K562 (cell line): Measurements from ENCODE around the gene ACKR2. TPM values are rescaled to one million over a fixed set of nuclear protein-coding genes. Genes with fewer than 3 reads are reported as not detected.
A peak's percentile ranks its signal among the peaks of the same experiment; 100 is the strongest.

Source experiments
- ATAC-seq: fragments of 200-7000 bp; cut with Tn5 transposase; 3 replicates; pipeline ENCODE4 v1.9.1; 2020; ENCODE audit warnings: moderate library complexity
- BruUV-seq: library from RNA; stranded (reverse); fragments of 400-500 nt; replicated peaks from 2 replicates; lab custom pipeline; 2021; lab: Mats Ljungman, UMichigan
- CTCF ChIA-PET: fragments of 300-600 bp; formaldehyde crosslinking; extraction: SDS; loops from one replicate; lab custom pipeline; 2021; ENCODE audit warnings: low intra/inter-chr PET ratio; lab: Yijun Ruan, JAX
- POLR2A ChIA-PET: fragments of 300-600, 350-650 bp; sonication (Branson Sonifier 250); formaldehyde crosslinking; extraction: SDS; loops from one replicate; lab custom pipeline; 2021; ENCODE audit warnings: antibody characterized with exemption, inconsistent platforms; lab: Yijun Ruan, JAX
- DNase-seq, 4 experiments: peaks; one replicate each; pipeline versions ENCODE4 v3.0.0 to v3.0.0-alpha.2; 2011 to 2018; ENCODE audit warnings: low spot score in 3 of 4, mixed read lengths in 3 of 4; ENCODE audit errors: extremely low read depth in 1 of 4
- FAIRE-seq: peaks from 2 replicates; lab custom pipeline; 2011; peaks lifted over from hg19 to GRCh38; lab: Jason Lieb, UNC
- H2AFZ ChIP-seq: 2 replicates; pipeline ENCODE4 v1.6.0; 2011; ENCODE audit warnings: low read depth, low read length, control low read depth, inconsistent platforms
- H3K27ac ChIP-seq: fragments of 200-600 bp; 3 replicates; pipeline ENCODE4 v1.8.0; 2011; ENCODE audit warnings: low read depth, mild to moderate bottlenecking, control low read depth, inconsistent platforms, low read length, moderate library complexity, mixed read lengths; ENCODE audit errors: extremely low read depth
- H3K27me3 ChIP-seq, 2 experiments: fragments of 300-600 bp in 1 of 2; 2 replicates in 1 of 2; 3 replicates in 1 of 2; pipeline versions ENCODE4 v1.6.0 to v1.8.0; 2011; ENCODE audit warnings: inconsistent platforms in 2 of 2, low read length in 2 of 2, mild to moderate bottlenecking in 1 of 2, mixed read lengths in 1 of 2, moderate library complexity in 1 of 2; ENCODE audit not compliant: control insufficient read depth in 2 of 2, insufficient read depth in 2 of 2
- H3K36me3 ChIP-seq: fragments of 300-600 bp; 3 replicates; pipeline ENCODE4 v1.8.0; 2011; ENCODE audit warnings: mild to moderate bottlenecking, low read length, inconsistent platforms; ENCODE audit not compliant: control insufficient read depth, insufficient read depth
- H3K4me1 ChIP-seq, 2 experiments: fragments of 200-600 bp in 1 of 2; replicated peaks in 1 of 2; 2 replicates in 1 of 2; 3 replicates in 1 of 2; pipeline versions ENCODE4 v1.5.1 to v1.8.0; 2011; ENCODE audit warnings: inconsistent platforms in 2 of 2, low read length in 2 of 2, mild to moderate bottlenecking in 1 of 2, mixed read lengths in 1 of 2, moderate library complexity in 1 of 2; ENCODE audit not compliant: control insufficient read depth in 2 of 2, insufficient read depth in 2 of 2
- H3K4me2 ChIP-seq: 2 replicates; pipeline ENCODE4 v1.6.1; 2011; ENCODE audit warnings: low read length, control low read depth, inconsistent platforms, mixed read lengths; ENCODE audit not compliant: insufficient read depth
- H3K4me3 ChIP-seq: fragments of 200-600 bp; sonication (generic), shearing (Covaris generic); 2 replicates; pipeline ENCODE4 v1.5.1; 2016; ENCODE audit warnings: control low read depth, inconsistent platforms
- H3K79me2 ChIP-seq: fragments of 200-600 bp; 3 replicates; pipeline ENCODE4 v1.8.0; 2011; ENCODE audit warnings: low read length, inconsistent platforms; ENCODE audit not compliant: control insufficient read depth, insufficient read depth
- H3K9ac ChIP-seq, 2 experiments: 2 replicates each; pipeline versions ENCODE4 v1.6.0 to v1.6.1; 2011; ENCODE audit warnings: low read depth in 2 of 2, low read length in 2 of 2, control low read depth in 1 of 2, inconsistent platforms in 1 of 2, mild to moderate bottlenecking in 1 of 2, mixed read lengths in 1 of 2; ENCODE audit not compliant: insufficient read depth in 1 of 2
- H3K9me1 ChIP-seq: one replicate; pipeline ENCODE4 v1.6.0; 2011; ENCODE audit warnings: inconsistent platforms, mild to moderate bottlenecking, low read length, moderate library complexity; ENCODE audit not compliant: control insufficient read depth, insufficient read depth
- H3K9me3 ChIP-seq: replicated peaks from 2 replicates; pipeline ENCODE4 v1.5.1; 2011; ENCODE audit warnings: low read depth, low read length, inconsistent platforms; ENCODE audit not compliant: control insufficient read depth, insufficient read depth
- H4K20me1 ChIP-seq: replicated peaks from 2 replicates; pipeline ENCODE4 v1.6.1; 2011; ENCODE audit warnings: low read length, inconsistent platforms, mixed read lengths; ENCODE audit not compliant: control insufficient read depth, insufficient read depth
- ARID2 ChIP-seq: fragments of 450-650 bp; IDR thresholded peaks from 2 replicates; pipeline ENCODE4 v1.6.1; 2017; ENCODE audit warnings: antibody characterized with exemption, mild to moderate bottlenecking
- CBX5 ChIP-seq: IDR thresholded peaks from 2 replicates; pipeline ENCODE4 v1.6.1; 2014; ENCODE audit warnings: low read depth, borderline replicate concordance
- CTCF ChIP-seq, 3 experiments: IDR thresholded peaks in 2 of 3; conservative IDR thresholded peaks in 1 of 3; 2 replicates each; pipeline ENCODE4 v1.5.1; 2011 to 2012; ENCODE audit warnings: low read length in 3 of 3, mild to moderate bottlenecking in 3 of 3, control low read depth in 2 of 3, improper control_type of control experiment in 1 of 3, inconsistent platforms in 1 of 3, low read depth in 1 of 3, mixed read lengths in 1 of 3, moderate library complexity in 1 of 3; ENCODE audit not compliant: insufficient read depth in 2 of 3
- CXXC5 ChIP-seq: fragments of 250-450 bp; sonication (Bioruptor Pico); IDR thresholded peaks from 2 replicates; pipeline ENCODE4 v1.8.0; 2022; ENCODE audit warnings: inconsistent platforms, mild to moderate bottlenecking, moderate library complexity
- ESRRA ChIP-seq: fragments of 450-650 bp; IDR thresholded peaks from 2 replicates; pipeline ENCODE4 v1.6.1; 2014; ENCODE audit warnings: low read depth, mild to moderate bottlenecking, moderate library complexity, borderline replicate concordance
- FOXA1 ChIP-seq: fragments of 450-650 bp; IDR thresholded peaks from 2 replicates; pipeline ENCODE4 v1.6.1; 2016; ENCODE audit warnings: mild to moderate bottlenecking, borderline replicate concordance
- HDGF ChIP-seq: fragments of 450-650 bp; IDR thresholded peaks from 2 replicates; pipeline ENCODE4 v1.6.1; 2016
- MCM5 ChIP-seq: fragments of 450-650 bp; IDR thresholded peaks from 2 replicates; pipeline ENCODE4 v1.6.1; 2016; ENCODE audit warnings: low read depth
- MYNN ChIP-seq, 2 experiments: sonication (generic); formaldehyde crosslinking in 1 of 2; IDR thresholded peaks; 2 replicates each; pipeline versions ENCODE4 v1.5.0 to v1.6.1; 2016 to 2020; ENCODE audit warnings: antibody characterized with exemption in 1 of 2, missing genetic modification reagents in 1 of 2
- POLR2AphosphoS5 ChIP-seq: IDR thresholded peaks from 2 replicates; pipeline ENCODE4 v1.6.1; 2011; ENCODE audit warnings: mild to moderate bottlenecking, low read depth, low read length, moderate library complexity; ENCODE audit not compliant: control insufficient read depth, insufficient read depth
- POLR2H ChIP-seq: IDR thresholded peaks from 2 replicates; pipeline ENCODE4 v1.6.1; 2016; ENCODE audit warnings: missing genetic modification characterization, low read depth, mild to moderate bottlenecking, control low read depth, missing compliant biosample characterization, moderate library complexity
- RAD21 ChIP-seq, 2 experiments: fragments of 250-450 bp in 1 of 2; fragments of 450-650 bp in 1 of 2; sonication (Bioruptor Pico) in 1 of 2; formaldehyde crosslinking in 1 of 2; IDR thresholded peaks in 1 of 2; conservative IDR thresholded peaks in 1 of 2; 2 replicates each; pipeline versions ENCODE4 v1.4.0 to v1.8.0; 2020 to 2022; ENCODE audit warnings: mild to moderate bottlenecking in 2 of 2, moderate library complexity in 1 of 2
- SMAD1 ChIP-seq: fragments of 150-350 bp; IDR thresholded peaks from 2 replicates; pipeline ENCODE4 v1.6.1; 2014; ENCODE audit warnings: low read length, low read depth; ENCODE audit not compliant: partially characterized antibody
- SMAD4 ChIP-seq: fragments of 250-450 bp; sonication (Bioruptor Pico); conservative IDR thresholded peaks from 2 replicates; pipeline ENCODE4 v1.8.0; 2021; ENCODE audit warnings: inconsistent platforms, mild to moderate bottlenecking, moderate library complexity
- SMC3 ChIP-seq: conservative IDR thresholded peaks from 2 replicates; pipeline ENCODE4 v1.6.1; 2011; ENCODE audit warnings: low read depth, low read length, improper control_type of control experiment; ENCODE audit not compliant: insufficient read depth
- XRCC5 ChIP-seq: fragments of 200-400 bp; formaldehyde crosslinking; IDR thresholded peaks from 2 replicates; pipeline ENCODE4 v1.6.1; 2017; ENCODE audit warnings: low read depth, mild to moderate bottlenecking, low read length
- ZBTB12 ChIP-seq: fragments of 250-450 bp; sonication (Bioruptor Pico); IDR thresholded peaks from 2 replicates; pipeline ENCODE4 v1.4.0; 2020
- ZNF232 ChIP-seq: sonication (generic); formaldehyde crosslinking; IDR thresholded peaks from 2 replicates; pipeline ENCODE4 v1.8.0; 2022; ENCODE audit warnings: mild to moderate bottlenecking, missing genetic modification reagents
- ZNF253 ChIP-seq: fragments of 250-450 bp; sonication (Bioruptor Pico); conservative IDR thresholded peaks from 2 replicates; pipeline ENCODE4 v1.6.1; 2021; ENCODE audit warnings: mild to moderate bottlenecking
- WGBS: fragments of 100-300 bp; shearing (Covaris generic); methylation state at CpG from one replicate; pipeline ENCODE4 v1.1.6; 2016; ENCODE audit warnings: low coverage, mixed read lengths; ENCODE audit not compliant: insufficient coverage; ENCODE audit errors: missing lambda C conversion rate; 5-methylcytosine and 5-hydroxymethylcytosine counted together
- in situ Hi-C: fragments of 300-500 bp; cut with MboI; formaldehyde crosslinking; loops from 4 replicates; pipeline ENCODE4 v1.15.0; 2018; ENCODE audit warnings: inconsistent platforms, mixed read lengths
- intact Hi-C: fragments of 100-400 bp; cut with micrococcal nuclease; formaldehyde crosslinking; loops from 2 replicates; pipeline ENCODE4 v1.14.2; 2022
- polyA plus RNA-seq, 8 experiments: library from polyadenylated mRNA; depleted of rRNA in 4 of 8; stranded (reverse) in 5 of 8; unstranded in 3 of 8; fragments of >200 nt; fragmentation: Nextera tagmentation in 2 of 8; fragmentation: Illumina TruSeq in 1 of 8; extraction: Ambion mirVana in 2 of 8; extraction: Trizol in 1 of 8; gene quantifications; 2 replicates each; pipeline versions ENCODE4 v1.2.1 to v1.2.3, GENCODE V29; 2011 to 2014; ENCODE audit warnings: inconsistent platforms in 1 of 8, missing spikeins in 1 of 8
- total RNA-seq, 7 experiments: library from RNA; depleted of rRNA in 6 of 7; stranded (reverse); fragments of >200 nt in 6 of 7; fragmentation: Illumina TruSeq in 2 of 7; extraction: Trizol in 2 of 7; gene quantifications; 2 replicates each; pipeline versions ENCODE4 v1.2.1 to v1.2.3, GENCODE V29; 2011 to 2021; ENCODE audit warnings: low replicate concordance in 1 of 7

ACKR2 gene
- total and polyA plus RNA-seq, 9 of the 15 experiments (the other 6 are each of a cell fraction or from before 2014, with no cell fraction given): 0.03 to 0.69 (median 0.25) TPM; not detected in 1

DNA sequence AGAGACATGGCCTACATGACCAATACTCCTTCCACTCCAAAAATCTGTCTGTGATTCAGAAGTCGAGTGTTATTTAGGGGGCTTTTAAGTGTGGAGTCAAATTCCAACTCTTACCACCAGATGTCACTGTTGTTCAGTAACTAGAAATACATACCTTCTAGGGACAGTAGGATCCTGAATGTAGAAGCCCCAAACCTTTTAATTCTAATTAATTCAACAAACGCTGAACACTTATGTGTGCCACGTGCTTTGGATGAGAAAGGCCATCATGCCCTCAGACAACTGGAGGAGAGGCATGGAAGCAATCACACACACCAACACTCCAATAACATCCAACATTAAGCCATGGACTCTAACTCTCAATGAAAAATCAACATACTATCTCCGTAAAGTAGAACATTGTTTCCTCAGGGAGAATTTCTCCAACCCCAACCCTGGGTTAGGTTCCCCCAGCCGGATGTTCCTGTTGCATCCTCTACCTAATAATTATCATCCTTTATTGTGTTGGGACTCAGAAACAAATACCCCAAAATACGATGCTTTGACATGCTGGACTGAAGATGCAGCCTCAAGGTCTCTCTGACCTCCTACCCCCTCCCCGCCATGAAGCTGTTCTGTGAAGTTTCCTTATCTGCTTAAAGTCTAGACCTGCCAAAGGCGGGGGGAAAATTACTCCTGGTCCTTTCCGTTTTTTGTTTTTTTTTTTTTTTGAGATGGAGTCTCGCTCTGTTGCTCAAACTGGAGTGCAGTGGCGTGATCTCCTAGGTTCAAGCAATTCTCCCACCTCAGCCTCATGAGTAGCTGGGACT lies 28.1 kb upstream of the ACKR2 start:
- Histone ChIP-seq H4K20me1 (peaks cover 3% of the 10 kb centered on the region; the same call in 1 of the 2 replicates), H3K79me2 (no peaks in the 10 kb centered on the region), H2AFZ (no peak overlapping the region), H3K9me1 (no peaks in the 10 kb centered on the region), H3K4me2 (no peak overlapping the region), H3K9me3 (no peaks in the 10 kb centered on the region), H3K27ac (no peak overlapping the region), H3K27me3 (no peaks in the 10 kb centered on the region), H3K36me3 (peaks cover 53% of the 10 kb centered on the region), H3K4me1 (peaks cover 4 to 6% of the 10 kb centered on the region in 2 experiments; a peak in 2 of 5 replicates), H3K4me3 (no peak overlapping the region), H3K9ac (no peak overlapping the region)
- peak; percentile 86 for FAIRE-seq
- ChIA-PET CTCF (interaction anchor here (0.6 to 3.6 kb wide), 12 partner anchors 26 to 181 kb away, joined by 3 to 61 read pairs (median 4); no protein-coding TSS in a partner anchor), POLR2A (interaction anchor here (0.6 kb wide), 1 partner anchor 36 kb away, joined by 4 read pairs; no protein-coding TSS in a partner anchor)
- ATAC-seq: peak; percentile 95
- no TSS peak for BruUV-seq
- in situ Hi-C loops (loop anchor here (5.0 kb wide), 2 partner anchors 46 to 96 kb away; partner anchors contain the start of gene CYP8B1), intact Hi-C loops (loop anchor here (1.0 to 2.0 kb wide), 4 partner anchors 38 to 100 kb away; no protein-coding TSS in a partner anchor)
- WGBS: 32% methylated on average over 9 of the region's 11 CpGs
- DNase-seq: peak; percentile 61 to 81 (median 70)
- TF ChIP-seq CTCF (IDR thresholded peaks at IDR 0.05 in 2 of 3, conservative IDR thresholded peaks at IDR 0.05 in 1 of 3; ENCODE audit: insufficient read depth in 2 of 3, low read depth in 1 of 3, low read length in 3 of 3) (peak; percentile 77 to 92 (median 77); a peak in 5 of 6 replicates), SMAD4 (CRISPR knock-in tag) (peak; percentile 68), ZBTB12 (CRISPR knock-in tag) (no peak), POLR2AphosphoS5 (no peak), RAD21 (CRISPR knock-in tag; conservative IDR thresholded peaks at IDR 0.05 in 1 of 2, IDR thresholded peaks at IDR 0.05 in 1 of 2) (peak; percentile 91 to 93), CXXC5 (no peak), ZNF232 (CRISPR knock-in tag) (no peak), MYNN (IDR thresholded peaks at IDR 0.05) (peak; percentile 82; the same call in 1 of the 2 replicates), MYNN (CRISPR knock-in tag; IDR thresholded peaks at IDR 0.05) (no peak), ARID2 (peak; percentile 76), MCM5 (no peak), SMAD1 (no peak), ZNF253 (CRISPR knock-in tag) (no peak), CBX5 (no peak), XRCC5 (no peak), HDGF (no peak), ESRRA (0 out of 2 replicates have a peak, but pooled peaks have one; percentile 35), FOXA1 (no peak), SMC3 (peak; percentile 87), POLR2H (tag) (0 out of 2 replicates have a peak, but pooled peaks have one; percentile 38)
